Measurements from ENCODE around the gene STRC.
"Not testable (repeated sequence)": the region's sequence is repeated elsewhere in the genome, so short reads cannot be mapped to it uniquely, and the experiment has no call there.

Gene STRC

DNA sequence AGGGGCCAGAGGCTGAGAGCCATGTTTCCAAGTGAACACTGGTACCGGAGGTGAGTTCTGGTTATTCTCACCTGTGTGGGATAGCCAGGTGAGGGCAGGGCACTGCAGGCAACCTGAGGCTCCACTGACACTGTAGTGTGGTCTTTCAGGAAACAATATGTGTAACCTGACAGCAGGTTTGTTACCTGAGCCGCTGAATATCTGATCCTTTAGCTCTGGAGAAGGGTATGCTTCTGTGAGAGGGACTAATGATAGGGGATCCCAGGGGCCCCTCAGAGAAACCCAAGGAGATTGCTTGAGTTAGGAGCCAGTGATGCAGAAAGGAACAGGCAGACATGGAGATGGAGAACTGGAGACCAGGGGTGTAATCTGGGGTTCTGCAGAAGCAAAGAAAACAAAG, at the start of gene STRC:
Gene STRC, minus strand, starts transcription at position 101 of the 400 bp plus-strand sequence. Its CDS starts 78 bp downstream, at position 23.
- in situ Hi-C loops (cut with HindIII; ENCODE audit: low pct_ligation_motif_present, low pct_unique_long_range_greater_than_20kb, low sequenced_read_pairs); DNase-seq: not testable (repeated sequence)

- in situ Hi-C loops (cut with HindIII; ENCODE audit: low pct_ligation_motif_present, low pct_unique_long_range_greater_than_20kb, low sequenced_read_pairs); DNase-seq: not testable (repeated sequence)
Observed at GRCh38 chr15:43666177-43666576, 47.6 kb upstream of the STRC start.

DNA sequence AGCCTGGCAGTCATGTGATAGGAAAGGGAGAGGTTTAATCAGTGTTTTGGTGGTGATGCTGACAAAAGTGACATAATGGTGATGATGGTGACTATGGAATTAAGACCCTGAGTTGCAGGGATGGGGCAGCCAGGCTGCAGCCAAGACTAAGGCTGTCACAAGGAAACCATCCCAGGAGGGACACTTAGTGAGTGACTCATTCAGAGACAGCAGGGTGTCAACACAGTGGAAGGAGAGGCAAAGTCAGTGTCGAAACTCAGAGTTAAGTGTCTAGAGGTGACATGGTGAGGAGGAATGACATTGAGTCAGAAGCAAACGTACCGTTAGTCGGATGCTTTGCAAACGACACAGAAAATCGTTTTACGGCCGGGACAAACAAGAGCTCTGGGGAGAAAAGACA, 44.7 kb upstream of the STRC start:
- in situ Hi-C loops (cut with HindIII; ENCODE audit: low pct_ligation_motif_present, low pct_unique_long_range_greater_than_20kb, low sequenced_read_pairs); DNase-seq: not testable (repeated sequence)

GRCh38 chr15:43662293-43662692, 43.7 kb upstream of the STRC start:
- DNase-seq; in situ Hi-C loops (cut with HindIII; ENCODE audit: low pct_ligation_motif_present, low pct_unique_long_range_greater_than_20kb, low sequenced_read_pairs): not testable (repeated sequence)

DNA sequence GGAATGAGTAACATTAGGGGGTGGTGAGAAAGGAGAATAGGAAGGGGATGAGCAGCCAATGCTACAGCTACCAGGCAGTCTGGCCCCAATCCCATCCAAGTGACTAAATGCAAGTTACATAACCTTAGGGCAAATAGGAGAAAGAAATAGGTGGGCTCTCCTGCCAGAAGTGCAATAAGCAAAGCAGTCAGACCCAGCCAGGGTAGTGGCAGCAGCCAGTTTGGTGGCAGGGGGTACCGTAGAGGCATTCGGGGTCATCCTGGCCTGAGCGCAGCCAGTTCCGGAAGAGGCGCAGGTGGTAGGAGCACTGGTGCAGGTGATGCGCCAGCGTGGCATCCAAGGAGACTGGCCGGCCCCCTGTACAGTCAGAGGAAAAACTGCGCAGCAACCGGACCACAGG, 41.1 kb upstream of the STRC start:
- DNase-seq; in situ Hi-C loops (cut with HindIII; ENCODE audit: low pct_ligation_motif_present, low pct_unique_long_range_greater_than_20kb, low sequenced_read_pairs): not testable (repeated sequence)

DNA sequence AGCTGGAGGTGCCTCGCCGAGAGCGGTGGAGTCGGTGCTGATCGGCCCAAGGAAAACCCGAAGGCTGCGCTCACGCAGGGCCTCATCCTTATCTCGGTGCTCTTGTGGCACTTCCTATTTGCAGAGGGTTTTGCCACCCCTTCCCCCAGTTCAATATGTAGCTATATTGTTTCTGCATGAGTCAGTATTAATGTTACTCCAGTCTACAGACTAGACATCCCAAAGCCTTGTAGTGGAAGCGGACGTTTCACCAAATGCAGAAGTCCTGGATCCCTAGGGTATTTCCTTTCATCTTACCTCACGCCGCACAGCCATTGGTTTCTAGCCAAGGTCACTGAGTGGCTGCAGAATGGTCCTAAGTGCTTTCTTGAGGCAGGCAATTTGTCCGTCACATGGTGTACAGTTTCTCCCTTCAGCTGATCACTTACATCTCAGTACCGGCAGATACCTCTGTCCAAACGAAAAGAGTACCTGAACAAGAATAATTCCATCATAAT, 30.9 kb upstream of the STRC start:
- DNase-seq; in situ Hi-C loops (cut with HindIII; ENCODE audit: low pct_ligation_motif_present, low pct_unique_long_range_greater_than_20kb, low sequenced_read_pairs): not testable (repeated sequence)

DNA sequence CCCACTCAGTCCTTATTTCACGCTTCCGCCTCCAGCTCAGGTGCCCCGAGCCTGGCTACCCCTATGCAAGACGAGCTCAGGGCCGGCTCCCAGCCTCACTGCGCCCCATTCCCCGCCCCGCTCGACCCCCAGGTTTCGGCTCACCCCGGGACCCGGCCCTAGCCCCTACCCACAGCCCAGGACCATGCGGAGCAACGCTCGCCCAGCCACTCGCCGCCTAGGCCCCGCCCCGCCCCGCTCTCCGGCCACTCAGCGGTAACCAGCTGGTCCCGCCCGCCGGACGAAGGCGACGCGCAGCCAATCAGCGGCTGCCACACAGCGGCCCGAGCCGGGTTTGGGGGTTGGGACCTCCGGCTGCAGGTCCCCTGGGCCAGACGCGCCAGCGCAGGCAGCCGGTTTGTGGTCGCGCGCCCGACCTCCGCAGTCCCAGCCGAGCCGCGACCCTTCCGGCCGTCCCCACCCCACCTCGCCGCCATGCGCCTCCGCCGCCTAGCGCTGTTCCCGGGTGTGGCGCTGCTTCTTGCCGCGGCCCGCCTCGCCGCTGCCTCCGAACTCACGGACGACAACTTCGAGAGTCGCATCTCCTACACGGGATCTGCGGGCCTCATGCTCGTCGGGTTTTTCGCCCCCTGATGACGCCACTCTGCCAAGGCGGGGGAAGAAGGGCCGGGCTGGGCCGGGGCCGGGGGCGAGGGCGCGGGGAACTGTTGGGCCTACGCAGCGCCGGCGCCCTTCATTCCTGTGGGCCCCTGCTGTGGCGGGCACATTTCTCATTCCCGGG, 30.2 kb upstream of the STRC start, which contains the start of gene CATSPER2:
Gene CATSPER2, minus strand, starts transcription at position 196 of the 781 bp plus-strand sequence. CDS start 783 bp downstream, outside the sequence.
- no peak for DNase-seq
- in situ Hi-C loops (cut with HindIII; ENCODE audit: low pct_ligation_motif_present, low pct_unique_long_range_greater_than_20kb, low sequenced_read_pairs) = no loop called here

DNA sequence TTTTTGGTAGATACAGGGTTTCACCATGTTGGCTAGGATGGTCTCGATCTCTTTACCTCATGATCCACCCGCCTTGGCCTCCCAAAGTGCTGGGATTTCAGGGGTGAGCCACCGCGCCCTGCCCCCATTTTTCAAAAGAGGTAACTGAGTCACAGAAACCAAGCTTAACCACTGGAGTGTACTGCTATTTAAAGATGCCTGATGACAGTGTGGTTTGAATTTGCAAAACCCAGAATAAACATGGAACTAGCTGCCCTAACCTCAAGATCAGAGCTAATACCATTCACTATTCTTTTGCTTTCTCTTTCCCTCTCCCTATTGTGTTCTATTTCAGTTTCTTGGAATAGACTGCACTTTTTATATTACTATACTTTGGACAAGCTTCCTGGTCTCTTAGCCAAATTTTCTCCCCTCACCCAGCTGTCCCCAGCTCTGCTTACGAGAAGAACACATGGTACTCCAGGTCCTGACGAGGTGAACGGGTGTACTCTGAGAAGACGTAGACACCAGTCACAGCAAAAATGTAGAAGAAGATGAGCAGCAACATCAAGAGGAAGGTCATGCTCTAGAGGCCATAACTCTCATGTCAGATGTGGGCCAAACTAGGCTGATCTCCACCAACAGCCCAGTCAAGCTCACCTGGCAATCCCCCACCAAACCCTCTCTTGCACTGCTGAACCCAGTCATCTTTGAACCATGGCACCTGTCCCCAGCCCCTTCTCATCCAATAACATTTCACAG, 20.0 kb upstream of the STRC start:
- DNase-seq; in situ Hi-C loops (cut with HindIII; ENCODE audit: low pct_ligation_motif_present, low pct_unique_long_range_greater_than_20kb, low sequenced_read_pairs): not testable (repeated sequence)

DNA sequence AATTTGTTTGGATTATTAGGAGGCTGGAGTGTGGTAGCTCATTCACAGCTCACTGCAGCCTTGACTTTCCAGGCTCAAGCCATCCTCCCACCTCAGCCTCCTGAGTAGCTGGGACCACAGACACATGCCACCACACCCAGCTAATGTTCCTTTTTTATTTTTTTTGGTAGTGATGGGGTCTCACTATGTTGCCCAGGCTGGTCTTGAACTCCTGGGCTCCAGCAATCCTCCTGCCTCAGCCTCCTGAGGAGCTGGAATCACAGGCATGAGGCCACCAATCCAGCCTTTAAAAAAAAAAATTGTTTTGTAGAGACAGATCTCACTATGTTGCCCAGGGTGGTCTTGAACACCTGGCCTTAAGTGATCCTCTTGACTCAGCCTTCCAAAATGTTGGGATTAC, 8.3 kb upstream of the STRC start:
- DNase-seq; in situ Hi-C loops (cut with HindIII; ENCODE audit: low pct_ligation_motif_present, low pct_unique_long_range_greater_than_20kb, low sequenced_read_pairs): not testable (repeated sequence)

DNA sequence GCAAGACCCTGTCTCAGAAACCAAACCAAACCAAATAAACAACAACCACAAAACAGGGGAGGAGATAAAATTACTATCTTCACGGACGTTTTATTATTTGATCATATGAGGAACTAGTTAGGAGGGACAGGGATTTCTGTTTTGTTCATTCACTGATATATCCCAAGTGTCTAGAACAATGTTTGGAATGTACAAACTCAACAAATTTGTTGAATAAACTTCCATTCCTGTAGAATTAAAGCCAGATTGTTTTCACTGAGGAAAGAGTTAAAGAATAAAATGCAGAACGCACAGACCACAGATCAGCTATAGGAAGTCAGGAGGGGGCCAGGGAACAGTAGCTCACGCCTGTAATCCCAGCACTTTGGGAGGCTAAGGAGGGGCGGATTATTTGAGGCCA, 6.5 kb upstream of the STRC start:
- in situ Hi-C loops (cut with HindIII; ENCODE audit: low pct_ligation_motif_present, low pct_unique_long_range_greater_than_20kb, low sequenced_read_pairs) = no loop called here
- DNase-seq = no peak

DNA sequence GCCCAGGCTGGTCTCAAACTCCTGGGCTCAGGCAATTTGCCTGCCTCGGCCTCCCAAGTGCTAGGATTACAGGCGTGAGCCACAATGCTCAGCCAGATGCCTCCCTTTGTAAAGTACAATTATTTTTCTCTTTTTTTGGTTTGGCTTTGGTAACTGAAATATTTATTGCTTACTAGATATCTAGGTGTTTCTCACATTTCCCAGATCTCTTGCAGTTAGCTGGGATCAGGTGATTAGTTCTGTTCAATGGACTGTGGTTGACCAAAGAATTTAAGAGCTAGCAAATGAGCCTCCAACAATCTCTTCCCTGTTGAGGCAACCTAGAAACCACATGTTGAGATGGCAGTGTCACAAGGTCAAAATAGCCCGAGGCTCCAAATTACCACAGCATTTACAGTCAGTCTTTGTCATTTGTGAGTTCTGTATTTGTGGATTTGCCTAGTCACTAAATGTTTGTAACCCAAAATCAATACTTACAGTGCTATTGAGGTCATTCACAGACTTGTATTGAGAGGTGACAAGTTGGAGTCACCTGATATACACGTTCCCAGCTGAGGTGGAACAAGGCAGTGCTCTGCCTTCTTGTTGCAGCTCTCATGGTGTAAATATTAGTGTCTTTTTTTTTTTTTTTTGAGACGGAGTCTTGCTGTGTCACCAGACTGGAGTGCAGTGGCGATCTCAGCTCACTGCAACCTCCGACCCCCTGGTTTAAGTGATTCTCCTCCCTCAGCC, 3.6 kb upstream of the STRC start:
- in situ Hi-C loops (cut with HindIII; ENCODE audit: low pct_ligation_motif_present, low pct_unique_long_range_greater_than_20kb, low sequenced_read_pairs) = not testable (repeated sequence)

DNA sequence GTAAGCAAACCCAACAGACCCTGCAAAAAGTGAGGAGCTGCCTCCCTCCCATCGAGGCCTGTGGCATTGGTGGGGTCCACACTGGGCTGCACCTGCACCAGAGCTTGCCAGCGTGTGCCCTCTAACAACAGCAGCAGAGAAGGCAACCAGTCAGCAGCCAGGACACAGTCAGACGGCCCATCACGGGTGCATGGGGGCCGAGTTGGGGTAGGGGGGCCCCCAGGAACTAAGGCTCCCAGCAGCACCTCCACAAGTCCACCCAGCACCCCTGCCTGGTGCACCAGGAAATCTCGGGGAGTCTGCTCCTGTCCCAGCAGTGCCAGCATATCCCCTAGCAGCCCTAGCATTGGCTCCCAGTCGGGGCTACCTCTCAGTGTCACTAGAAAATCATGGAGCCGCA, 850 bp downstream of the STRC start:
- in situ Hi-C loops (cut with HindIII; ENCODE audit: low pct_ligation_motif_present, low pct_unique_long_range_greater_than_20kb, low sequenced_read_pairs); DNase-seq: not testable (repeated sequence)

More for the DNA sequence above, 3.6 kb upstream of the STRC start:
- not testable (repeated sequence) for DNase-seq

DNA sequence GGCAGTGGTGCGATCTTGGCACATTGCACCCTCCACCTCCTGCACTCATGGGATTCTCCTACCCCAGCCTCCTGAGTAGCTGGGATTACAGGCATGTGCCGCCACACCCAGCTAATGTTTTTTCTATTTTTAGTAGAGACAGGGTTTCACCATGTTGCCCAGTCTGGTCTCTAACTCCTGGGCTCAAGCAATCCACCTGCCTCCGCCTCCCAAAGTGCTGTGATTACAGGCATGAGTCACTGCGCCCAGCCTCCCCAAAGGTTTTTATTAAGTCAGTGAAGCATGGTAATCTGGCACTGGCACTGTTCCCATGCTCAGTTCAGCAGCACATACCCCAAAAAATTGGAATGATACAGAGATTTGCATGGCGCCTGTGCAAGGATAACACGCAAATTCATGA, 16.4 kb downstream of the STRC start:
- peak; percentile 48 for DNase-seq
- in situ Hi-C loops (cut with HindIII; ENCODE audit: low pct_ligation_motif_present, low pct_unique_long_range_greater_than_20kb, low sequenced_read_pairs) = not testable (repeated sequence)

- in situ Hi-C loops (cut with HindIII; ENCODE audit: low pct_ligation_motif_present, low pct_unique_long_range_greater_than_20kb, low sequenced_read_pairs); DNase-seq: not testable (repeated sequence)
Observed at GRCh38 chr15:43600200-43600599, 18.4 kb downstream of the STRC start.

DNA sequence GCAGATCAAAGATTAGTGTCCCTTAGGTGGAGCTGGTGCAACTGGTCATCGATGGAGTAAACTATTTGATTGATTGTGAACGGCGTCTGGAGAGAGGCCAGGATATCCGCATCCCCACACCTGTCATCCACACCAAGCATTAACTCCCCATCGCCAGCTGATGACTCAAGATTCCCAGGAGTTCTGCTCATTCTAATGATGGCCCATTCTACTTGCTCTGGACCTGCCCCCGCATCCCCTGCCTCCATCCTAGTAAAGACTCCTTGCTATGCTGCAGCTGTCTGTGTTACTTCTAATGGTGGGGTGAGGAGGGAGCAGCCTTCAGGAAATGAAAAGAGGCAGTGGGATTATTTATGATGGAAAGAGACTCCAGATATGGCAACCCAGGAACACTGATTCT, 19.5 kb downstream of the STRC start:
- DNase-seq; in situ Hi-C loops (cut with HindIII; ENCODE audit: low pct_ligation_motif_present, low pct_unique_long_range_greater_than_20kb, low sequenced_read_pairs): not testable (repeated sequence)

DNA sequence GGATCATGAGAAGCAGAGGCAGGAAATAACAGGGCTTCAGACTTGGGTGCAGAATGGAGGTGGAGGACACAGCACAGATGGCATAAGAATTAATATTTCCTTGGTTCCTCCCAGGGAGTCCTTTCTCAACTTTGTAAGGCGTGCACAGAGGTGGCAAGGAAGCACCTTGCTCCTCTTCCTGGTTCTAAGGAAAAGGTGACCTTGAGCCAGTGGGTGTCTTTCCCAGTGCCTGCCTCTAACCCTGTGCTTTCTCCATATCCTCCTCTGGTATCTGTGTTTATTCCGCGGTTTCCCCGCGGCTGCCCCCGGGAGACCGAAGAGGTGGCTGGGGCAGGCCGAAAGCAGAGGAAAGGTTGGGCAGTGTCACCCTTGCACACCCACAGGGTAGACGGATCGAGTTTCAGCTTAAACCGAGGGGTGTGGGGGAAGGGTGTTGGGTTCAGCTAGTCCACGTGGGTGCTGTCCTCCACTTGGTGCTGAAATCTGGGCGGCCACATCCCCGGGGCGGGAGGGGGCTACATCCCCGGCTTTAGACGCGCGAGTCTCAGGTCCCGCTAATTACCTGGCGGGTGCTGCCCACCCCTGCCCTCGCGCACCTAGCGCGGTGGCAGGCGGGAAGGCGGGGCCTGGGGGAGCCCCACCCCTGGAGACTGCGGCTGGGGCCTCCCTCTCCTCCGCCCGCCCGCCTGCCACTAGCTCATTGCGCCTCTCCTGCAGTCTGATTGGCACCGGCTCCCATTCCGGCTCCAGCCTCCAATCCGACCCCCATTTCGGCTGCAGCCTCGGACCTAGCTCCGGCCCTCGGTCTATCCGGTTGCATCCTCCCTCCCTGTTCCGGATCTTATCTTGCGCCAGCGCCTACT, 25.0 kb downstream of the STRC start, which contains the start of gene CKMT1B:
Gene CKMT1B, plus strand, starts transcription at position 700 of the 863 bp plus-strand sequence. CDS start 192 bp downstream, outside the sequence.
- in situ Hi-C loops (cut with HindIII; ENCODE audit: low pct_ligation_motif_present, low pct_unique_long_range_greater_than_20kb, low sequenced_read_pairs) = not testable (repeated sequence)

GRCh38 chr15:43592841-43593240, 25.8 kb downstream of the STRC start:
- DNase-seq; in situ Hi-C loops (cut with HindIII; ENCODE audit: low pct_ligation_motif_present, low pct_unique_long_range_greater_than_20kb, low sequenced_read_pairs): not testable (repeated sequence)

More for the DNA sequence above, 25.0 kb downstream of the STRC start, which contains the start of gene CKMT1B:
- DNase-seq = not testable (repeated sequence)

Measured in ACHN (cell line).